HepG2 (cell line): ENCODE results near the gene SPAG6. TPM values are rescaled to one million over a fixed set of nuclear protein-coding genes. Genes with fewer than 3 reads are reported as not detected.
A peak's percentile ranks its signal among the peaks of the same experiment; 100 is the strongest.

Experiments
- ASH2L ChIP-seq: fragments of 300-600, 200-600 bp; sonication (generic); IDR thresholded peaks from 2 replicates; pipeline ENCODE4 v1.7.0; 2017; ENCODE audit warnings: low read depth, mild to moderate bottlenecking, moderate library complexity, mixed read lengths, low read length; ENCODE audit not compliant: insufficient read length
- DNMT1 ChIP-seq: sonication (generic); formaldehyde crosslinking; IDR thresholded peaks from 2 replicates; pipeline ENCODE4 v1.5.1; 2020; ENCODE audit warnings: mild to moderate bottlenecking, missing genetic modification reagents
- FOXA1 ChIP-seq, 2 experiments: fragments of 450-650 bp in 1 of 2; sonication (generic) in 1 of 2; formaldehyde crosslinking in 1 of 2; IDR thresholded peaks; 2 replicates each; pipeline versions ENCODE4 v1.4.0 to v1.6.1; 2016 to 2020; ENCODE audit warnings: missing genetic modification reagents in 1 of 2
- KLF15 ChIP-seq: sonication (generic); formaldehyde crosslinking; IDR thresholded peaks from 2 replicates; pipeline ENCODE4 v1.8.1; 2023; ENCODE audit warnings: borderline replicate concordance, mild to moderate bottlenecking, inconsistent platforms, missing genetic modification reagents, mixed read lengths
- MATR3 ChIP-seq: sonication (generic); formaldehyde crosslinking; IDR thresholded peaks from 2 replicates; pipeline ENCODE4 v1.4.0; 2020; ENCODE audit warnings: missing genetic modification reagents
- MIXL1 ChIP-seq: IDR thresholded peaks from 2 replicates; pipeline ENCODE4 v1.6.1; 2016
- MTA3 ChIP-seq: sonication (generic); formaldehyde crosslinking; IDR thresholded peaks from 2 replicates; pipeline ENCODE4 v1.4.0; 2020; ENCODE audit warnings: missing genetic modification reagents
- MTERF4 ChIP-seq: sonication (generic); formaldehyde crosslinking; IDR thresholded peaks from 2 replicates; pipeline ENCODE4 v1.8.0; 2023; ENCODE audit warnings: mild to moderate bottlenecking, missing genetic modification reagents
- MYC ChIP-seq: sonication (generic); formaldehyde crosslinking; IDR thresholded peaks from 2 replicates; pipeline ENCODE4 v1.9.0; 2021; ENCODE audit warnings: missing genetic modification reagents, borderline replicate concordance
- NCOA2 ChIP-seq: sonication (generic); formaldehyde crosslinking; IDR thresholded peaks from 2 replicates; pipeline ENCODE4 v1.8.0; 2022; ENCODE audit warnings: inconsistent platforms
- NRL ChIP-seq: sonication (generic); formaldehyde crosslinking; IDR thresholded peaks from 2 replicates; pipeline ENCODE4 v1.5.0; 2020; ENCODE audit warnings: missing genetic modification reagents, mild to moderate bottlenecking, moderate library complexity, borderline replicate concordance
- PAWR ChIP-seq: sonication (generic); formaldehyde crosslinking; IDR thresholded peaks from 2 replicates; pipeline ENCODE4 v1.4.0; 2020; ENCODE audit warnings: missing genetic modification reagents, mild to moderate bottlenecking, borderline replicate concordance
- RAD21 ChIP-seq: fragments of 450-650 bp; formaldehyde crosslinking; IDR thresholded peaks from 2 replicates; pipeline ENCODE4 v1.5.0; 2020; ENCODE audit warnings: mild to moderate bottlenecking
- SIX1 ChIP-seq: sonication (generic); formaldehyde crosslinking; IDR thresholded peaks from 2 replicates; pipeline ENCODE4 v1.4.0; 2020; ENCODE audit warnings: missing genetic modification reagents, borderline replicate concordance
- TEAD2 ChIP-seq: sonication (generic); formaldehyde crosslinking; IDR thresholded peaks from 2 replicates; pipeline ENCODE4 v1.9.0; 2021; ENCODE audit warnings: missing genetic modification reagents
- THAP7 ChIP-seq: sonication (generic); formaldehyde crosslinking; IDR thresholded peaks from 2 replicates; pipeline ENCODE4 v1.8.1; 2023; ENCODE audit warnings: mild to moderate bottlenecking, missing genetic modification reagents
- ZNF253 ChIP-seq: sonication (generic); formaldehyde crosslinking; IDR thresholded peaks from 2 replicates; pipeline ENCODE4 v1.8.0; 2022; ENCODE audit warnings: mild to moderate bottlenecking, missing genetic modification reagents, borderline replicate concordance
- ZNF549 ChIP-seq: sonication (generic); formaldehyde crosslinking; IDR thresholded peaks from 2 replicates; pipeline ENCODE4 v1.5.0; 2020; ENCODE audit warnings: missing genetic modification reagents
- ZNF766 ChIP-seq: sonication (generic); formaldehyde crosslinking; IDR thresholded peaks from 2 replicates; pipeline ENCODE4 v1.5.0; 2020; ENCODE audit warnings: missing genetic modification reagents, borderline replicate concordance
- ZNF775 ChIP-seq: sonication (generic); formaldehyde crosslinking; IDR thresholded peaks from 2 replicates; pipeline ENCODE4 v1.4.0; 2020; ENCODE audit warnings: missing genetic modification reagents, mild to moderate bottlenecking, moderate library complexity, borderline replicate concordance
- polyA plus RNA-seq, 8 experiments: library from polyadenylated mRNA; depleted of rRNA in 3 of 8; stranded (reverse) in 7 of 8; unstranded in 1 of 8; fragments of >200 nt; fragmentation: Illumina TruSeq in 4 of 8; extraction: Trizol in 4 of 8; gene quantifications; 2 replicates each; pipeline versions ENCODE4 v1.2.1 to v1.2.3, GENCODE V29; 2011 to 2016; ENCODE audit warnings: low read depth in 4 of 8, missing spikeins in 1 of 8, mixed read lengths in 1 of 8; ENCODE audit not compliant: insufficient read depth in 1 of 8
- total RNA-seq, 5 experiments: library from RNA; depleted of rRNA; stranded (reverse); fragments of >200 nt; fragmentation: Illumina TruSeq; extraction: Trizol; gene quantifications; 2 replicates each; pipeline ENCODE4 v1.2.3, GENCODE V29; 2016; ENCODE audit warnings: low read depth in 1 of 5
- TF ChIP-seq, protein P1 (sequence below): sonication (generic); formaldehyde crosslinking; IDR thresholded peaks from 2 replicates; pipeline ENCODE4 v1.8.1; 2023; ENCODE audit warnings: mild to moderate bottlenecking, moderate library complexity, missing genetic modification reagents
- TF ChIP-seq, protein P2 (sequence below): sonication (generic); formaldehyde crosslinking; IDR thresholded peaks from 2 replicates; pipeline ENCODE4 v1.4.0; 2020; ENCODE audit warnings: missing genetic modification reagents
- TF ChIP-seq, protein P3 (sequence below): sonication (generic); formaldehyde crosslinking; IDR thresholded peaks from 2 replicates; pipeline ENCODE4 v1.9.0; 2021; ENCODE audit warnings: missing genetic modification reagents, mild to moderate bottlenecking, borderline replicate concordance

The SPAG6 gene
- total and polyA plus RNA-seq, 2 of the 13 experiments (the other 11 are each of a cell fraction or from before 2014, with no cell fraction given), result not detected

- TF ChIP-seq, protein P1, sequence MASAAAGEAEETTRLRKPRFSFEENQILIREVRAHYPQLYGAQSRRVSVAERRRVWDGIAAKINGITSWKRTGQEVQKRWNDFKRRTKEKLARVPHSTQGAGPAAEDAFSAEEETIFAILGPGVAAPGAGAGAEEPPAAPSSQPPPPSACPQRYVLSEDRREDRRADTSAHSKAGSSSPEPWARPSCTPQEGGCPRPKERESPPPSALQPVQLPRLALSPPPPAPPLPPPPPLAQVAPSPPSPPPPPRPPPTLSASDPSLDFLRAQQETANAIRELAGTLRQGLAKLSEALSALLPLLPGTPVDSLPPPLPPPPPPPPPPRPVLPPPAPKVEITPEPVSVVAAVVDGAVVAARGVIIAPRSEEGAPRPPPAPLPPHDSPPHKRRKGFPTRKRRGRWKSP (CRISPR knock-in tag), result peak; percentile 43; the same call in 1 of the 2 replicates
- no peak for TF ChIP-seq FOXA1 (IDR thresholded peaks at IDR 0.05)
- TF ChIP-seq FOXA1 (CRISPR knock-in tag; IDR thresholded peaks at IDR 0.05), result no peak
- TF ChIP-seq ZNF766 (CRISPR knock-in tag), result peak; percentile 81; the same call in 1 of the 2 replicates
- TF ChIP-seq MYC (CRISPR knock-in tag), result peak; percentile 24
- no peak for TF ChIP-seq MTA3
- no peak for TF ChIP-seq TEAD2
- no peak for TF ChIP-seq ZNF775
- peak; percentile 57; the same call in 1 of the 2 replicates for TF ChIP-seq RAD21 (CRISPR knock-in tag)
- TF ChIP-seq, protein P2, sequence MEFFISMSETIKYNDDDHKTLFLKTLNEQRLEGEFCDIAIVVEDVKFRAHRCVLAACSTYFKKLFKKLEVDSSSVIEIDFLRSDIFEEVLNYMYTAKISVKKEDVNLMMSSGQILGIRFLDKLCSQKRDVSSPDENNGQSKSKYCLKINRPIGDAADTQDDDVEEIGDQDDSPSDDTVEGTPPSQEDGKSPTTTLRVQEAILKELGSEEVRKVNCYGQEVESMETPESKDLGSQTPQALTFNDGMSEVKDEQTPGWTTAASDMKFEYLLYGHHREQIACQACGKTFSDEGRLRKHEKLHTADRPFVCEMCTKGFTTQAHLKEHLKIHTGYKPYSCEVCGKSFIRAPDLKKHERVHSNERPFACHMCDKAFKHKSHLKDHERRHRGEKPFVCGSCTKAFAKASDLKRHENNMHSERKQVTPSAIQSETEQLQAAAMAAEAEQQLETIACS (CRISPR knock-in tag), result peak; percentile 60; the same call in 1 of the 2 replicates
- TF ChIP-seq DNMT1 (CRISPR knock-in tag), result no peak
- no peak for TF ChIP-seq MIXL1 (CRISPR knock-in tag)
- TF ChIP-seq ZNF549 (CRISPR knock-in tag), result no peak
- TF ChIP-seq MATR3, result no peak
- no peak for TF ChIP-seq PAWR (CRISPR knock-in tag)
- no peak for TF ChIP-seq ZNF253 (CRISPR knock-in tag)
- no peak for TF ChIP-seq KLF15 (CRISPR knock-in tag)
- TF ChIP-seq THAP7 (CRISPR knock-in tag), result no peak
- no peak for TF ChIP-seq NRL (CRISPR knock-in tag)
- peak; percentile 72 for TF ChIP-seq ASH2L
- TF ChIP-seq MTERF4 (CRISPR knock-in tag), result no peak
- no peak for TF ChIP-seq NCOA2 (CRISPR knock-in tag)
- TF ChIP-seq, protein P3, sequence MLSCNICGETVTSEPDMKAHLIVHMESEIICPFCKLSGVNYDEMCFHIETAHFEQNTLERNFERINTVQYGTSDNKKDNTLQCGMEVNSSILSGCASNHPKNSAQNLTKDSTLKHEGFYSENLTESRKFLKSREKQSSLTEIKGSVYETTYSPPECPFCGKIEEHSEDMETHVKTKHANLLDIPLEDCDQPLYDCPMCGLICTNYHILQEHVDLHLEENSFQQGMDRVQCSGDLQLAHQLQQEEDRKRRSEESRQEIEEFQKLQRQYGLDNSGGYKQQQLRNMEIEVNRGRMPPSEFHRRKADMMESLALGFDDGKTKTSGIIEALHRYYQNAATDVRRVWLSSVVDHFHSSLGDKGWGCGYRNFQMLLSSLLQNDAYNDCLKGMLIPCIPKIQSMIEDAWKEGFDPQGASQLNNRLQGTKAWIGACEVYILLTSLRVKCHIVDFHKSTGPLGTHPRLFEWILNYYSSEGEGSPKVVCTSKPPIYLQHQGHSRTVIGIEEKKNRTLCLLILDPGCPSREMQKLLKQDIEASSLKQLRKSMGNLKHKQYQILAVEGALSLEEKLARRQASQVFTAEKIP (CRISPR knock-in tag), result no peak
- TF ChIP-seq SIX1 (CRISPR knock-in tag), result no peak
Measured at GRCh38 chr10:22340329-22341189, 4.7 kb upstream of the SPAG6 start (continued).
